Right lobe of liver (tissue), 6 donors: ENCODE results near the gene HSPA9. TPM values are rescaled to one million over a fixed set of nuclear protein-coding genes. Genes with fewer than 3 reads are reported as not detected.

ENCODE experiments used
- ATAC-seq, 4 donors: fragments of 200-7000 bp; cut with Tn5 transposase; one replicate each; pipeline ENCODE4 v1.9.1; 2020; ENCODE audit warnings: mild to moderate bottlenecking in 4 of 4, moderate library complexity in 4 of 4
- DNase-seq, 3 donors: peaks; one replicate each; pipeline ENCODE4 v3.0.0-alpha.2; 2020
- H3K27ac ChIP-seq, 3 donors: fragments of 200-600 bp; one replicate each; pipeline ENCODE4 v1.8.0; 2022
- H3K27me3 ChIP-seq, 2 donors: fragments of 200-600 bp; one replicate each; pipeline ENCODE4 v1.8.0; 2022
- H3K36me3 ChIP-seq, 4 donors: fragments of 200-600 bp; sonication (generic) in 1 of 4; one replicate each; pipeline versions ENCODE4 v1.5.1 to v1.8.0; 2017 to 2022; ENCODE audit warnings: control low read depth in 1 of 4
- H3K4me1 ChIP-seq, 4 donors: fragments of 200-600 bp; sonication (generic) in 1 of 4; one replicate each; pipeline versions ENCODE4 v1.5.1 to v1.8.0; 2017 to 2022; ENCODE audit warnings: control low read depth in 1 of 4
- H3K4me3 ChIP-seq, 3 donors: fragments of 200-600 bp; one replicate each; pipeline ENCODE4 v1.8.0; 2022
- H3K9me3 ChIP-seq, 4 donors: fragments of 200-600 bp; sonication (generic) in 1 of 4; one replicate each; pipeline versions ENCODE4 v1.5.1 to v1.8.0; 2017 to 2022; ENCODE audit warnings: control low read depth in 1 of 4
- POLR2A ChIP-seq: fragments of 450-650 bp; IDR thresholded peaks from one replicate; pipeline ENCODE4 v1.6.1; 2017; ENCODE audit warnings: antibody characterized with exemption, mild to moderate bottlenecking
- WGBS: methylation state at CpG from one replicate; pipeline ENCODE4 v1.1.6; 2018; ENCODE audit warnings: low coverage, low lambda C conversion rate; ENCODE audit not compliant: insufficient coverage; ENCODE audit errors: missing lambda C conversion rate; 5-methylcytosine and 5-hydroxymethylcytosine counted together
- intact Hi-C, 2 donors: fragments of 100-400 bp; cut with DNase I; formaldehyde crosslinking; loops; one replicate each; pipeline versions ENCODE4 v1.11.2 to v1.14.1; 2022
- total RNA-seq, 6 experiments: library from RNA; depleted of rRNA in 2 of 6; stranded (reverse); fragments of >200 nt in 2 of 6; fragmentation: NEBNext Ultra II Directional in 3 of 6; extraction: Animal tissue kit (Norgen Biotek cat#: 25700) in 3 of 6; gene quantifications; one replicate each; pipeline versions ENCODE4 v1.1.0 to v1.2.4, GENCODE V29; 2016 to 2023
- TF ChIP-seq, protein P1 (sequence below), 4 donors: fragments of 200-600 bp in 3 of 4; fragments of 450-650 bp in 1 of 4; IDR thresholded peaks; one replicate each; pipeline versions ENCODE4 v1.5.1 to v1.8.0; 2016 to 2022; ENCODE audit warnings: antibody characterized with exemption in 4 of 4, mild to moderate bottlenecking in 2 of 4
- donor health status: DM: no; HTN: yes; CAD: no.
- donor health status: DM: no; HTN: no; CAD: no.
- donor health status: DM: no; HTN: no; CAD: no.
- donor health status: DM: no; HTN: yes; CAD: no.
- donor health status: DM: no; HTN: yes; CAD: no.

The HSPA9 gene
- total RNA-seq, 6 experiments from 2014 or later: 198 to 459 (median 229) TPM

- 35% methylated on average over 2 of the region's 2 CpGs for WGBS
- no peaks in the 10 kb centered on the region for H3K9me3 ChIP-seq
- TF ChIP-seq POLR2A: no peak
- TF ChIP-seq, protein P1, sequence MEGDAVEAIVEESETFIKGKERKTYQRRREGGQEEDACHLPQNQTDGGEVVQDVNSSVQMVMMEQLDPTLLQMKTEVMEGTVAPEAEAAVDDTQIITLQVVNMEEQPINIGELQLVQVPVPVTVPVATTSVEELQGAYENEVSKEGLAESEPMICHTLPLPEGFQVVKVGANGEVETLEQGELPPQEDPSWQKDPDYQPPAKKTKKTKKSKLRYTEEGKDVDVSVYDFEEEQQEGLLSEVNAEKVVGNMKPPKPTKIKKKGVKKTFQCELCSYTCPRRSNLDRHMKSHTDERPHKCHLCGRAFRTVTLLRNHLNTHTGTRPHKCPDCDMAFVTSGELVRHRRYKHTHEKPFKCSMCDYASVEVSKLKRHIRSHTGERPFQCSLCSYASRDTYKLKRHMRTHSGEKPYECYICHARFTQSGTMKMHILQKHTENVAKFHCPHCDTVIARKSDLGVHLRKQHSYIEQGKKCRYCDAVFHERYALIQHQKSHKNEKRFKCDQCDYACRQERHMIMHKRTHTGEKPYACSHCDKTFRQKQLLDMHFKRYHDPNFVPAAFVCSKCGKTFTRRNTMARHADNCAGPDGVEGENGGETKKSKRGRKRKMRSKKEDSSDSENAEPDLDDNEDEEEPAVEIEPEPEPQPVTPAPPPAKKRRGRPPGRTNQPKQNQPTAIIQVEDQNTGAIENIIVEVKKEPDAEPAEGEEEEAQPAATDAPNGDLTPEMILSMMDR (IDR thresholded peaks at IDR 0.05): no peak
- no peak for DNase-seq
- peaks cover 0 to 8% (median 4%) of the 10 kb centered on the region in 4 donors for H3K4me1 ChIP-seq
- no peak overlapping the region for H3K27ac ChIP-seq
- intact Hi-C loops: no loop called here
- no peak for ATAC-seq
- H3K4me3 ChIP-seq: no peak overlapping the region
- H3K27me3 ChIP-seq: no peaks in the 10 kb centered on the region
- no peaks in the 10 kb centered on the region for H3K36me3 ChIP-seq
These were observed 4.3 kb upstream of the HSPA9 start for GRCh38 chr5:138579517-138579863.

DNA sequence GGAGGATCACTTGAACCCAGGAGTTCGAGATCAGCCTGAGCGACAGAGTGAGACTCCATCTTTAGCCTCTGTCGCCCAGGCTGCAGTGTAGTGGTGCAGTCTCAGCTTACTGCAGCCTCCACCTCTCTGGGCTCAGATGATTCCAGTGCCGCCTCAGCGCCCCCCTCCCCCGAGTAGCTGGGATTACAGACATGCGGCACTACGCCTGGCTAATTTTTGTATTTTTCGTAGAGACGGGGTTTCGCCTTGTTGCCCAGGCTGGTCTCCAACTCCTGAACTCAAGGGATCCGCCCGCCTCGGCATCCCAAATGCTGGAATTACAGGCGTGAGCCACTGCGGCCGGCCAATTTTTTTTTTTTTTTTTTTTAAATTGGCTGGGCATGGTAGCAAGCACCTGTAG, 2.3 kb upstream of the HSPA9 start:
- Histone ChIP-seq H3K27ac (no peak overlapping the region), H3K4me1 (peaks cover 0 to 20% (median 2%) of the 10 kb centered on the region in 4 donors), H3K27me3 (no peaks in the 10 kb centered on the region), H3K4me3 (no peak overlapping the region), H3K36me3 (peaks cover 3 to 13% (median 9%) of the 10 kb centered on the region in 4 donors), H3K9me3 (no peaks in the 10 kb centered on the region)
- WGBS: 89% methylated on average over 15 of the region's 17 CpGs
- intact Hi-C loops: no loop called here
- ATAC-seq (no peak), DNase-seq (no peak)
- TF ChIP-seq, protein P1 (IDR thresholded peaks at IDR 0.05): no peak
- no peak for TF ChIP-seq POLR2A

DNA sequence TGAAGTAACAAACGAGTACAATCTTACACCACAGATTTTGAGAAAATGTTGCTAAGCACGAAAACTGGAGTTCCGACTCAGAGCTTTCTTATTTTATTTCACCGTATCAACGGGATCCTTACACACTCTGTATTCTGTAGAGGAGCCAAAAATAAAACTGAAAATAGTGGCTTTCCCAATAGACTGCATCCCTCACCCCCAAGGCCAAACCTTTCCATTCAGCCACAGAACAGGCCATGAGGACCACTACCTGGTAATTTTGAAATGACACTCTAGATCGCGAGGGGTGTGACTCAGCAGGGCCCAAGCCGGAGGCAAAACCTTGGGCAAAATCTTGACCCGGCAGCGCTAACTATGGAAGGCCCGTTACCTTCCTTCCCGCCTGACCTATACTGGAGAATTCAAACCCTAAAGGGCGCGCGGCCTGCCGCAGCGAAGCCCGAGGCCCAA, 432 bp downstream of the HSPA9 start:
- DNase-seq: no peak
- no peaks in the 10 kb centered on the region for H3K27me3 ChIP-seq
- intact Hi-C loops: no loop called here
- peak overlapping the region; percentile 99 to 100 (median 99) for H3K27ac ChIP-seq
- 0% methylated on average over 16 of the region's 18 CpGs for WGBS
- H3K4me3 ChIP-seq: peak overlapping the region; percentile 77 to 97 (median 94)
- no peak for TF ChIP-seq POLR2A
- TF ChIP-seq, protein P1 (IDR thresholded peaks at IDR 0.05): no peak
- H3K36me3 ChIP-seq: peaks cover 10 to 36% (median 28%) of the 10 kb centered on the region in 4 donors
- H3K9me3 ChIP-seq: no peaks in the 10 kb centered on the region
- H3K4me1 ChIP-seq: peaks cover 0 to 38% (median 9%) of the 10 kb centered on the region in 4 donors
- no peak for ATAC-seq

DNA sequence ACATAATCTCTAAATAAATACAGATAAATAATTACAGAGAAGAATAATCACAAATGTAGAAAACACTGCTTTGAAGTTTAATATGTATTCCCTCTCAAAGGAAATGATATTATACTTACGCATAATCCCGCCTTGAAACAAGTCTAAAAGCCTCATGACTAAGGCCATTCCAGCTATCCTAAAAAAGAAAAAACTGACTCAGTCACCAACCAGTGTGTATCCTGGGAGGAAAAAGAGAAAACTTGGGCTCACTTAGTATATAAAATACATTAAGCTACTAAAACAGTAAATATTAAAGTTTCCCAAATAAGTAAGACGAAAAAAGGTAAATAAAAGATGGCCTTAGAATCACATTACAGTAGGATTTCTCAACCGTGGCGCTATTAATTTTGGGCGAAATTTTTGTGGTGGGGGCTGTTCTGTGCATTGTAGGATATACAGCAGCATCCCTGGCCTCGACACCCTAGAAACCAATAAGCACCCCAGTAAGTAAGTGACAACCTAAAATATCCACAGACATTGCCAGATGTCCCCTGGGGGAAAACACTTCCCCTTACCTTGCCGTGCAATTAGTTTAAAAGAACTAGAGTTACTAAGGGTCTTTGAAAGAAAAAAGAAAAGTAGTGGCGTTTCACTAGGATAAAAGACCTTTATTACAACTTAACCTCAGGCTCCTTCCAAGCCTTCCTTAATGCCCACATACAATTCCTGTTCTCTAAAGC, 1.1 kb downstream of the HSPA9 start:
- H3K27me3 ChIP-seq: no peaks in the 10 kb centered on the region
- no peak for DNase-seq
- H3K27ac ChIP-seq: peak overlapping the region; percentile 99 to 100 (median 99)
- intact Hi-C loops: no loop called here
- TF ChIP-seq POLR2A: no peak
- TF ChIP-seq, protein P1 (IDR thresholded peaks at IDR 0.05): no peak
- peaks cover 0 to 42% (median 13%) of the 10 kb centered on the region in 4 donors for H3K4me1 ChIP-seq
- ATAC-seq: no peak
- no peaks in the 10 kb centered on the region for H3K9me3 ChIP-seq
- peak overlapping the region; percentile 77 to 97 (median 94) for H3K4me3 ChIP-seq
- H3K36me3 ChIP-seq: peaks cover 10 to 43% (median 34%) of the 10 kb centered on the region in 4 donors
- 29% methylated on average over 9 of the region's 9 CpGs for WGBS
